Keratinocyte (primary cell): ENCODE measurements around the gene MET. TPM values are rescaled to one million over a fixed set of nuclear protein-coding genes. Genes with fewer than 3 reads are reported as not detected.

Experiments
- DNase-seq: peaks from one replicate; pipeline ENCODE4 v3.0.0-alpha.2; 2011; ENCODE audit warnings: low read depth, missing footprints, low spot score
- FAIRE-seq: peaks from 2 replicates; lab custom pipeline; 2011; peaks lifted over from hg19 to GRCh38; lab: Jason Lieb, UNC
- H2AFZ ChIP-seq: 2 replicates; pipeline ENCODE4 v1.6.0; 2012; ENCODE audit warnings: low read length, control low read depth, inconsistent platforms; ENCODE audit not compliant: control insufficient read depth
- H3K27ac ChIP-seq: 2 replicates; pipeline ENCODE4 v1.5.1; 2011; ENCODE audit warnings: low read length; ENCODE audit not compliant: control insufficient read depth, insufficient read depth
- H3K27me3 ChIP-seq: 3 replicates; pipeline ENCODE4 v1.6.0; 2011; ENCODE audit warnings: low read length; ENCODE audit not compliant: control insufficient read depth, insufficient read depth; ENCODE audit errors: extremely low read depth
- H3K36me3 ChIP-seq, 2 experiments: 2 replicates in 1 of 2; 3 replicates in 1 of 2; pipeline ENCODE4 v1.5.1; 2011; ENCODE audit warnings: low read length in 2 of 2, mild to moderate bottlenecking in 1 of 2; ENCODE audit not compliant: control insufficient read depth in 2 of 2, insufficient read depth in 2 of 2; ENCODE audit errors: extremely low read depth in 1 of 2
- H3K4me1 ChIP-seq: 3 replicates; pipeline ENCODE4 v1.5.1; 2011; ENCODE audit warnings: low read length; ENCODE audit not compliant: control insufficient read depth, insufficient read depth; ENCODE audit errors: extremely low read depth
- H3K4me2 ChIP-seq: 3 replicates; pipeline ENCODE4 v1.6.0; 2011; ENCODE audit warnings: low read depth, low read length; ENCODE audit not compliant: control insufficient read depth, insufficient read depth; ENCODE audit errors: extremely low read depth
- H3K4me3 ChIP-seq, 3 experiments: fragments of 200-600 bp in 1 of 3; sonication (generic) in 1 of 3; 2 replicates in 2 of 3; 3 replicates in 1 of 3; pipeline ENCODE4 v1.5.1; 2011 to 2016; ENCODE audit warnings: low read length in 3 of 3, mild to moderate bottlenecking in 3 of 3, control low read depth in 2 of 3, inconsistent platforms in 1 of 3, low read depth in 1 of 3, mixed read lengths in 1 of 3, mixed run types in 1 of 3, moderate library complexity in 1 of 3; ENCODE audit not compliant: control insufficient read depth in 2 of 3, insufficient read depth in 2 of 3; ENCODE audit errors: extremely low read depth in 1 of 3
- H3K79me2 ChIP-seq: 2 replicates; pipeline ENCODE4 v1.6.0; 2012; ENCODE audit warnings: low read length; ENCODE audit not compliant: control insufficient read depth, insufficient read depth
- H3K9ac ChIP-seq: 3 replicates; pipeline ENCODE4 v1.6.0; 2011; ENCODE audit warnings: low read length; ENCODE audit not compliant: control insufficient read depth, insufficient read depth; ENCODE audit errors: extremely low read depth
- H3K9me1 ChIP-seq: 3 replicates; pipeline ENCODE4 v1.6.0; 2011; ENCODE audit warnings: low read length; ENCODE audit not compliant: control insufficient read depth, insufficient read depth; ENCODE audit errors: extremely low read depth
- H3K9me3 ChIP-seq: 2 replicates; pipeline ENCODE4 v1.5.1; 2012; ENCODE audit warnings: low read depth, low read length; ENCODE audit not compliant: control insufficient read depth
- H4K20me1 ChIP-seq: 3 replicates; pipeline ENCODE4 v1.6.0; 2011; ENCODE audit warnings: low read length; ENCODE audit not compliant: control insufficient read depth, insufficient read depth; ENCODE audit errors: extremely low read depth
- CTCF ChIP-seq, 3 experiments: IDR thresholded peaks in 1 of 3; conservative IDR thresholded peaks in 1 of 3; optimal IDR thresholded peaks in 1 of 3; 2 replicates in 2 of 3; 3 replicates in 1 of 3; pipeline versions ENCODE3 to v1.5.1; 2011; ENCODE audit warnings: low read length in 3 of 3, mild to moderate bottlenecking in 3 of 3, moderate library complexity in 2 of 3, control low read depth in 1 of 3, inconsistent platforms in 1 of 3; ENCODE audit not compliant: insufficient read depth in 2 of 3; ENCODE audit errors: extremely low read depth in 1 of 3
- EZH2 ChIP-seq: IDR thresholded peaks from one replicate; pipeline ENCODE4 v1.6.1; 2012; ENCODE audit warnings: inconsistent platforms, mild to moderate bottlenecking, low read length, moderate library complexity
- dilution Hi-C: fragments of 300-500 bp; cut with MboI; formaldehyde crosslinking; loops from one replicate; pipeline ENCODE4 v1.7.0; 2020; ENCODE audit warnings: low sequenced_read_pairs; ENCODE audit not compliant: extremely low pct_ligation_motif_present
- polyA plus RNA-seq, 5 experiments: library from polyadenylated mRNA; depleted of rRNA in 3 of 5; stranded (reverse) in 3 of 5; stranded (forward) in 1 of 5; unstranded in 1 of 5; fragments of >200 nt; gene quantifications; 1 replicate in 1 of 5; 2 replicates in 3 of 5; 3 replicates in 1 of 5; pipeline versions ENCODE4 v1.2.1 to v1.2.3, GENCODE V29; 2011 to 2012; ENCODE audit warnings: missing spikeins in 2 of 5, low read depth in 1 of 5, low replicate concordance in 1 of 5

MET gene
- polyA plus RNA-seq, 1 donor (not counting 4 experiments of a cell fraction or from before 2014, with no cell fraction given), result 117 TPM

DNA sequence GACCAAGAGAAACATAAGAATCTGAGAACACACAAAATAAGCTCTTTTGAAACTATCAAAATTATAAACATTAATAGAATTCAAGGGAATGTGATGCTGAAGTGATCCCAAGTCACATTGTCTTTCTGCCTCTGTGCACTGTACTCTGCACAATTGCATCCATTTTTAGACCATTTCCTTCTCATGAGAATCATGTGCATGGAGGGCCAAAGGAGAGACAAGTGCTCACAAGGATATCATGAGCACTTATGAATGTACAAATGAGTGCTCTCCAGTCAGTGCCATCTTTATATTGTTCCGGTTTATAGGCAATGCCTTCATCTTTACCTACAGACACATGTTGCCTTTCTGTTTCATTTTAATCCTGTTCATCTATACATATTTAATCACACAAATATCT, 36.9 kb downstream of the MET start:
- no peaks in the 10 kb centered on the region for H4K20me1 ChIP-seq
- H3K4me3 ChIP-seq, result peak overlapping the region in 2 of 3 experiments; percentile 12 to 30
- dilution Hi-C loops, result no loop called here
- no peaks in the 10 kb centered on the region for H3K27me3 ChIP-seq
- peaks cover 5 to 18% of the 10 kb centered on the region in 2 experiments for H3K36me3 ChIP-seq
- H3K79me2 ChIP-seq, result peaks cover 91% of the 10 kb centered on the region
- H3K4me2 ChIP-seq, result peak overlapping the region; percentile 67
- H3K9me1 ChIP-seq, result no peaks in the 10 kb centered on the region
- peaks cover 83% of the 10 kb centered on the region for H3K4me1 ChIP-seq
- peak overlapping the region; percentile 30 for H3K9ac ChIP-seq
- H3K9me3 ChIP-seq, result no peaks in the 10 kb centered on the region
- TF ChIP-seq CTCF (optimal IDR thresholded peaks at IDR 0.05 in 1 of 3, IDR thresholded peaks at IDR 0.05 in 1 of 3, conservative IDR thresholded peaks at IDR 0.05 in 1 of 3; ENCODE audit: extremely low read depth in 1 of 3, insufficient read depth in 2 of 3, low read length in 3 of 3) (no peak), EZH2 (no peak)
- no peak for DNase-seq
- H3K27ac ChIP-seq, result peak overlapping the region; percentile 79
- no peak overlapping the region for H2AFZ ChIP-seq
- FAIRE-seq, result peak; percentile 53

- peak overlapping the region; percentile 67 for H3K4me2 ChIP-seq
- peak overlapping the region in 1 of 3 experiments; percentile 12 for H3K4me3 ChIP-seq
- no peak overlapping the region for H2AFZ ChIP-seq
- H4K20me1 ChIP-seq, result no peaks in the 10 kb centered on the region
- peaks cover 78% of the 10 kb centered on the region for H3K4me1 ChIP-seq
- H3K27me3 ChIP-seq, result no peaks in the 10 kb centered on the region
- peaks cover 90% of the 10 kb centered on the region for H3K79me2 ChIP-seq
- FAIRE-seq, result no peak
- H3K9me3 ChIP-seq, result no peaks in the 10 kb centered on the region
- DNase-seq, result no peak
- H3K9ac ChIP-seq, result peak overlapping the region; percentile 9
- TF ChIP-seq CTCF (optimal IDR thresholded peaks at IDR 0.05 in 1 of 3, IDR thresholded peaks at IDR 0.05 in 1 of 3, conservative IDR thresholded peaks at IDR 0.05 in 1 of 3; ENCODE audit: extremely low read depth in 1 of 3, insufficient read depth in 2 of 3, low read length in 3 of 3) (no peak), EZH2 (no peak)
- H3K9me1 ChIP-seq, result no peaks in the 10 kb centered on the region
- H3K27ac ChIP-seq, result peak overlapping the region; percentile 79
- dilution Hi-C loops, result no loop called here
- H3K36me3 ChIP-seq, result peaks cover 5 to 14% of the 10 kb centered on the region in 2 experiments
Measured at GRCh38 chr7:116709336-116709735, 37.3 kb downstream of the MET start.
